H9 (cell line): Measurements from ENCODE around the gene PHGDH. TPM values are rescaled to one million over a fixed set of nuclear protein-coding genes. Genes with fewer than 3 reads are reported as not detected.
"Not testable (repeated sequence)": the region's sequence is repeated elsewhere in the genome, so short reads cannot be mapped to it uniquely, and the experiment has no call there.

Source experiments
- DNase-seq: peaks from one replicate; pipeline ENCODE4 v3.0.0-alpha.2; 2017
- H2AFZ ChIP-seq: one replicate; pipeline ENCODE4 v1.6.1; 2013; ENCODE audit warnings: mild to moderate bottlenecking, low read length, control low read depth, moderate library complexity
- H2AK5ac ChIP-seq: 2 replicates; pipeline ENCODE4 v1.6.1; 2013; ENCODE audit warnings: low read length, control low read depth, mixed read lengths; ENCODE audit not compliant: insufficient read length
- H2BK120ac ChIP-seq: one replicate; pipeline ENCODE4 v1.6.1; 2013; ENCODE audit warnings: low read depth, mild to moderate bottlenecking, low read length, control low read depth, inconsistent platforms; ENCODE audit not compliant: poor library complexity, severe bottlenecking
- H2BK12ac ChIP-seq: 2 replicates; pipeline ENCODE4 v1.6.1; 2013; ENCODE audit warnings: low read length, control low read depth, mixed read lengths, low read depth; ENCODE audit not compliant: insufficient read length
- H2BK15ac ChIP-seq: 2 replicates; pipeline ENCODE4 v1.6.1; 2013; ENCODE audit warnings: low read depth, low read length, control low read depth
- H2BK20ac ChIP-seq: one replicate; pipeline ENCODE4 v1.6.1; 2013; ENCODE audit warnings: low read depth, mild to moderate bottlenecking, low read length, control low read depth, inconsistent platforms; ENCODE audit not compliant: poor library complexity, severe bottlenecking
- H2BK5ac ChIP-seq: 2 replicates; pipeline ENCODE4 v1.6.1; 2013; ENCODE audit warnings: low read length, control low read depth, mixed read lengths; ENCODE audit not compliant: insufficient read length
- H3K14ac ChIP-seq: 2 replicates; pipeline ENCODE4 v1.6.1; 2013; ENCODE audit warnings: low read length, control low read depth; ENCODE audit not compliant: insufficient read depth
- H3K18ac ChIP-seq: 2 replicates; pipeline ENCODE4 v1.6.1; 2013; ENCODE audit warnings: low read depth, mild to moderate bottlenecking, mixed read lengths, low read length, control low read depth; ENCODE audit not compliant: insufficient read length
- H3K23ac ChIP-seq: 2 replicates; pipeline ENCODE4 v1.6.1; 2013; ENCODE audit warnings: low read length, control low read depth, mixed read lengths, low read depth; ENCODE audit not compliant: insufficient read length
- H3K23me2 ChIP-seq: 2 replicates; pipeline ENCODE4 v1.6.1; 2013; ENCODE audit warnings: low read depth, mild to moderate bottlenecking, mixed read lengths, low read length, control low read depth; ENCODE audit not compliant: insufficient read length, poor library complexity, severe bottlenecking
- H3K27ac ChIP-seq: 2 replicates; pipeline ENCODE4 v1.5.1; 2013; ENCODE audit warnings: low read length, control low read depth, mixed read lengths, low read depth; ENCODE audit not compliant: insufficient read length
- H3K27me3 ChIP-seq: 2 replicates; pipeline ENCODE4 v1.6.1; 2013; ENCODE audit warnings: low read length, control low read depth, inconsistent platforms; ENCODE audit not compliant: insufficient read depth
- H3K4ac ChIP-seq: 2 replicates; pipeline ENCODE4 v1.6.1; 2013; ENCODE audit warnings: low read depth, mild to moderate bottlenecking, control low read depth, inconsistent platforms, low read length, moderate library complexity
- H3K4me1 ChIP-seq: 2 replicates; pipeline ENCODE4 v1.6.1; 2013; ENCODE audit warnings: low read length, control low read depth, inconsistent platforms; ENCODE audit not compliant: insufficient read depth
- H3K4me2 ChIP-seq: 2 replicates; pipeline ENCODE4 v1.6.1; 2013; ENCODE audit warnings: low read length, control low read depth, mixed read lengths; ENCODE audit not compliant: insufficient read length, insufficient read depth
- H3K56ac ChIP-seq: 2 replicates; pipeline ENCODE4 v1.6.1; 2013; ENCODE audit warnings: low read depth, mild to moderate bottlenecking, mixed read lengths, low read length, control low read depth; ENCODE audit not compliant: insufficient read length
- H3K79me1 ChIP-seq: 2 replicates; pipeline ENCODE4 v1.6.1; 2013; ENCODE audit warnings: low read depth, mild to moderate bottlenecking, moderate library complexity, low read length, control low read depth, inconsistent platforms; ENCODE audit not compliant: insufficient read depth, poor library complexity, severe bottlenecking
- H3K79me2 ChIP-seq: 2 replicates; pipeline ENCODE4 v1.6.1; 2013; ENCODE audit warnings: low read length, control low read depth, inconsistent platforms; ENCODE audit not compliant: insufficient read depth
- H3K9ac ChIP-seq: 2 replicates; pipeline ENCODE4 v1.6.1; 2013; ENCODE audit warnings: low read length, control low read depth, mixed read lengths; ENCODE audit not compliant: insufficient read length; ENCODE audit errors: extremely low read depth
- H3K9me3 ChIP-seq: one replicate; pipeline ENCODE4 v1.6.1; 2013; ENCODE audit warnings: low read depth, low read length, inconsistent platforms; ENCODE audit not compliant: control insufficient read depth
- H3T11ph ChIP-seq: one replicate; pipeline ENCODE4 v1.6.1; 2013; ENCODE audit warnings: mild to moderate bottlenecking, low read length, control low read depth, inconsistent platforms
- H4K20me1 ChIP-seq: one replicate; pipeline ENCODE4 v1.6.1; 2013; ENCODE audit not compliant: control insufficient read depth, insufficient read length, insufficient read depth
- H4K5ac ChIP-seq: 2 replicates; pipeline ENCODE4 v1.6.1; 2013; ENCODE audit warnings: low read depth, mild to moderate bottlenecking, mixed read lengths, low read length, control low read depth; ENCODE audit not compliant: insufficient read length
- H4K8ac ChIP-seq: replicated peaks from 2 replicates; pipeline ENCODE4 v1.6.1; 2013; ENCODE audit warnings: low read length, control low read depth, mixed read lengths, low read depth; ENCODE audit not compliant: insufficient read length
- H4K91ac ChIP-seq: 2 replicates; pipeline ENCODE4 v1.6.1; 2013; ENCODE audit warnings: low read depth, mild to moderate bottlenecking, moderate library complexity, mixed read lengths, low read length, control low read depth; ENCODE audit not compliant: insufficient read length
- H3K27ac Mint-ChIP-seq, 3 experiments: 2 replicates in 2 of 3; 3 replicates in 1 of 3; pipeline ENCODE4 v1.8.0; 2020 to 2021; ENCODE audit warnings: mixed read lengths in 3 of 3, mild to moderate bottlenecking in 1 of 3, moderate library complexity in 1 of 3
- H3K27me3 Mint-ChIP-seq: 2 replicates; pipeline ENCODE4 v1.8.0; 2021; ENCODE audit warnings: low read depth, mild to moderate bottlenecking, moderate library complexity, mixed read lengths
- H3K36me3 Mint-ChIP-seq, 3 experiments: 2 replicates in 2 of 3; 3 replicates in 1 of 3; pipeline ENCODE4 v1.8.0; 2020 to 2021; ENCODE audit warnings: low read depth in 3 of 3, mixed read lengths in 3 of 3; ENCODE audit not compliant: insufficient read depth in 1 of 3
- H3K4me1 Mint-ChIP-seq, 2 experiments: 2 replicates each; pipeline ENCODE4 v1.8.0; 2020; ENCODE audit warnings: mixed read lengths in 2 of 2
- H3K4me3 Mint-ChIP-seq, 2 experiments: 2 replicates in 1 of 2; 3 replicates in 1 of 2; pipeline ENCODE4 v1.8.0; 2020 to 2021; ENCODE audit warnings: mild to moderate bottlenecking in 2 of 2, mixed read lengths in 2 of 2, moderate library complexity in 1 of 2
- H3K9me3 Mint-ChIP-seq, 2 experiments: 2 replicates in 1 of 2; 3 replicates in 1 of 2; pipeline ENCODE4 v1.8.0; 2020; ENCODE audit warnings: mild to moderate bottlenecking in 2 of 2, mixed read lengths in 2 of 2, moderate library complexity in 1 of 2
- CTCF ChIP-seq: fragments of 200-600 bp; sonication (generic); conservative IDR thresholded peaks from 3 replicates; pipeline ENCODE4 v1.8.0; 2021; ENCODE audit warnings: antibody characterized with exemption, mild to moderate bottlenecking
- WGBS: extraction: QIAGEN DNeasy Blood & Tissue Kit; methylation state at CpG from one replicate; pipeline ENCODE4 v1.1.7; 2013; ENCODE audit warnings: missing lambda C conversion rate, low lambda C conversion rate, mixed read lengths; ENCODE audit not compliant: insufficient read length; ENCODE audit errors: extremely low coverage; 5-methylcytosine and 5-hydroxymethylcytosine counted together
- total RNA-seq: library from RNA; stranded (reverse); gene quantifications from 2 replicates; pipeline ENCODE4 v1.2.1, GENCODE V29; 2021

Gene PHGDH
- total RNA-seq, 1 experiment from 2014 or later = 458 TPM

DNA sequence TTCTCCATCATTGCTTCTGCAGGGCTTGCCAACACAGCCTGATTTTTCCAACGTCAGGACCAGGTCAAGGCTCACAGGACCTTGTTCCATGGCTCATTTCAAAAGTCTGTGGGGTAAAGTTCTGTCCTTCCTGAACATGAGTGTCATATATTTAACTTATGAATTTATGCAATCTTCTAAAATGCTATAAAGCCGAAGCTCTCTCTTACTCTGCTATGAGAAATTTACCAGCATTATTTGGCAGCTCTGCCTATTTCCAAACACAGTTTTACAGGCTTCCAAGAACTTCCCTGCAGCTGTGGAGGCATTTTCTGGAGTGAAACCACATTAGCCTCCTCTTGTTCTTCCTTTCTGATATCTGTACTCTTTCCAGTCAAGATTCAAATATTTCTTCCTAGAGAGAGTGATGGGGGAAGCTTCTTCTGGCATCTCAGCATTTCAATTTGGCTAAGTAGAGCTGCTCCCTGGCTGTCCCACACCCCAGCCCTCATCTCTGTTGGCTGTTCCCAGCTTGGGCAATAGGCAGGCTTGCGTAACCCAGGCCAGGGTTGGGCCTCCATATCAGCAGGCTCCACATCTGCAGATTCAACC, 72.6 kb downstream of the PHGDH start:
- H3K4ac ChIP-seq = no peak overlapping the region
- no peak overlapping the region for H3K18ac ChIP-seq
- H2AK5ac ChIP-seq = no peak overlapping the region
- Mint-ChIP-seq H3K9me3 (no peaks in the 10 kb centered on the region), H3K27ac (no peak overlapping the region), H3K4me1 (peaks cover 0 to 7% of the 10 kb centered on the region in 2 experiments; a peak in 2 of 4 replicates), H3K4me3 (no peak overlapping the region), H3K36me3 (no peaks in the 10 kb centered on the region), H3K27me3 (no peaks in the 10 kb centered on the region; the same call in 1 of the 2 replicates)
- no peak overlapping the region for H3K14ac ChIP-seq
- no peak overlapping the region for H3K56ac ChIP-seq
- no peaks in the 10 kb centered on the region for H3K27me3 ChIP-seq
- no peak overlapping the region for H3K27ac ChIP-seq
- H2BK5ac ChIP-seq = no peak overlapping the region
- no peak for TF ChIP-seq CTCF
- no peak overlapping the region for H2BK12ac ChIP-seq
- H2BK15ac ChIP-seq = no peak overlapping the region
- no peak overlapping the region for H4K5ac ChIP-seq
- H4K8ac ChIP-seq = no peak overlapping the region
- no peaks in the 10 kb centered on the region for H4K20me1 ChIP-seq
- H3K79me1 ChIP-seq = no peaks in the 10 kb centered on the region
- H3K23ac ChIP-seq = no peak overlapping the region
- no peak for DNase-seq
- H3K4me1 ChIP-seq = no peaks in the 10 kb centered on the region
- WGBS = no CpG with 5 or more reads among the region's 3 CpGs
- no peak overlapping the region for H4K91ac ChIP-seq
- no peaks in the 10 kb centered on the region for H3K23me2 ChIP-seq
- no peak overlapping the region for H2BK120ac ChIP-seq
- no peak overlapping the region for H3K9ac ChIP-seq
- H3T11ph ChIP-seq = no peak overlapping the region
- no peaks in the 10 kb centered on the region for H3K9me3 ChIP-seq
- H2BK20ac ChIP-seq = no peak overlapping the region
- no peak overlapping the region for H2AFZ ChIP-seq
- no peak overlapping the region for H3K4me2 ChIP-seq
- H3K79me2 ChIP-seq = no peaks in the 10 kb centered on the region

DNA sequence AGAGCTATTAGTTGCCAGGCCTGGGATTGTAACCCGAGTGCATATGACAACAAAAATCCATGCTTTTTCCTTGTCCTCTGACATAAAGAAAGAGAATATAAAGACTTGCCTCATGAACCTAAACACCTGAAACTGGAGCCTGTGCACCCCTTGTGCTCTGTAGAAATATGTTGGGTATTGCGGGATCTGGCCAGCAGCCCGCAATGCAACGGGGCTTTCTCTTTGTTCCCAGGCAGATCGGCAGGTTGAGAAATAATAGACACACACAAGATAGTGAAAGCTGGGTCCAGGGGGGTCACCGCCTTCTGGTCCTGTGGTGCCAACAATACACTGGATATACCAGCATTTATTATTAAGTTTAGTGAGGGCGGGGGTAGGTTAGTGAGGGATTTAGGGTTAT, 74.3 kb downstream of the PHGDH start:
- not testable (repeated sequence) for H3K18ac ChIP-seq, H3K4ac ChIP-seq, H3K4me1 ChIP-seq, H3T11ph ChIP-seq, H3K4me2 ChIP-seq, H3K56ac ChIP-seq, H3K14ac ChIP-seq, DNase-seq, H3K27ac Mint-ChIP-seq, H3K9me3 ChIP-seq, H3K23me2 ChIP-seq, H3K27ac ChIP-seq, H4K8ac ChIP-seq, H3K9ac ChIP-seq, H3K4me3 Mint-ChIP-seq, H3K27me3 Mint-ChIP-seq, H3K79me2 ChIP-seq, H3K23ac ChIP-seq, H2BK15ac ChIP-seq, H2AK5ac ChIP-seq, H4K20me1 ChIP-seq, H3K4me1 Mint-ChIP-seq, H3K36me3 Mint-ChIP-seq, H4K5ac ChIP-seq, H4K91ac ChIP-seq, H3K9me3 Mint-ChIP-seq, H2BK5ac ChIP-seq, H2BK20ac ChIP-seq, H2BK12ac ChIP-seq, H3K79me1 ChIP-seq, H2AFZ ChIP-seq, H2BK120ac ChIP-seq, H3K27me3 ChIP-seq
- no CpG with 5 or more reads among the region's 7 CpGs for WGBS
